ENCODE measurements around the gene GSC2.
A peak's percentile ranks its signal among the peaks of the same experiment; 100 is the strongest.

The GSC2 gene

DNA sequence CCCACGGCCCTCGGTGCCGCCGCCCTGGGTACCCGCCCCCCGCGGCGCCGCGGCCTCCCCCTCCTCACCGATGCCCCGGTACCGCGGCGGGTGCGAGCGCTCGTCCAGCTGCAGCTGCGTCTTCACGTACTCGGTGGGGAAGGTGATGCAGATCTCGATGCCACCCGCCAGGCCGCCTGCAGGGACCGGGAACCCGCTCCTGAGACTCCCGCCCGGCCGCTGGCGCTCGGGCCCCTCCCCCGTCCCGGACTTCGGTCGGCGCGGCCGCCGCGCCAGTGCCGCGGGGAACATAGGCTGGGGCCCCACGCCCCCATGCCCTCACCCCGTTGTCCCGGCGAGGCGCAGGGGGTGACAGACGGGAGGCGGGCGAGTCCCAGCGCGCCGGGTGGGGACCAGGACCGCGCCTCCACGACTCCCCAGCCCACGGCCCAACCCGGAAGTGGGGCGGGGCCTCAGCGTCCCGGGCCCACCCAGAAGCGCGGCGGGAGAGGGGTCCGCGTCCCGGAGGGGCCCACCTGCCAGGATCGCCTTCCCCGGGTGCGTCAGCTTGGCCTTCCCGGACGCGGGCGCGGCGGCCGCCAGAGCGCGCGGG lies 28.1 kb upstream of the GSC2 start:
- Histone ChIP-seq H3K27me3 (ENCODE audit: insufficient read depth, poor library complexity, severe bottlenecking) (no peaks in the 10 kb centered on the region), H3K4me3 (ENCODE audit: severe bottlenecking) (peak overlapping the region; percentile 98), H3K36me3 (ENCODE audit: low read depth) (peaks cover 21% of the 10 kb centered on the region), H3K27ac (ENCODE audit: poor library complexity, severe bottlenecking) (peak overlapping the region; percentile 73), H3K9me3 (ENCODE audit: severe bottlenecking) (no peaks in the 10 kb centered on the region), H3K4me1 (ENCODE audit: insufficient read depth, poor library complexity, severe bottlenecking) (peaks cover 13% of the 10 kb centered on the region)
- ATAC-seq (ENCODE audit: low read depth) (0 out of 3 replicates have a peak, but pooled peaks have one; percentile 1), DNase-seq (ENCODE audit: low spot score) (no peak)
- TF ChIP-seq, protein P1, sequence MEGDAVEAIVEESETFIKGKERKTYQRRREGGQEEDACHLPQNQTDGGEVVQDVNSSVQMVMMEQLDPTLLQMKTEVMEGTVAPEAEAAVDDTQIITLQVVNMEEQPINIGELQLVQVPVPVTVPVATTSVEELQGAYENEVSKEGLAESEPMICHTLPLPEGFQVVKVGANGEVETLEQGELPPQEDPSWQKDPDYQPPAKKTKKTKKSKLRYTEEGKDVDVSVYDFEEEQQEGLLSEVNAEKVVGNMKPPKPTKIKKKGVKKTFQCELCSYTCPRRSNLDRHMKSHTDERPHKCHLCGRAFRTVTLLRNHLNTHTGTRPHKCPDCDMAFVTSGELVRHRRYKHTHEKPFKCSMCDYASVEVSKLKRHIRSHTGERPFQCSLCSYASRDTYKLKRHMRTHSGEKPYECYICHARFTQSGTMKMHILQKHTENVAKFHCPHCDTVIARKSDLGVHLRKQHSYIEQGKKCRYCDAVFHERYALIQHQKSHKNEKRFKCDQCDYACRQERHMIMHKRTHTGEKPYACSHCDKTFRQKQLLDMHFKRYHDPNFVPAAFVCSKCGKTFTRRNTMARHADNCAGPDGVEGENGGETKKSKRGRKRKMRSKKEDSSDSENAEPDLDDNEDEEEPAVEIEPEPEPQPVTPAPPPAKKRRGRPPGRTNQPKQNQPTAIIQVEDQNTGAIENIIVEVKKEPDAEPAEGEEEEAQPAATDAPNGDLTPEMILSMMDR (IDR thresholded peaks at IDR 0.05; ENCODE audit: poor library complexity, severe bottlenecking): no peak

DNA sequence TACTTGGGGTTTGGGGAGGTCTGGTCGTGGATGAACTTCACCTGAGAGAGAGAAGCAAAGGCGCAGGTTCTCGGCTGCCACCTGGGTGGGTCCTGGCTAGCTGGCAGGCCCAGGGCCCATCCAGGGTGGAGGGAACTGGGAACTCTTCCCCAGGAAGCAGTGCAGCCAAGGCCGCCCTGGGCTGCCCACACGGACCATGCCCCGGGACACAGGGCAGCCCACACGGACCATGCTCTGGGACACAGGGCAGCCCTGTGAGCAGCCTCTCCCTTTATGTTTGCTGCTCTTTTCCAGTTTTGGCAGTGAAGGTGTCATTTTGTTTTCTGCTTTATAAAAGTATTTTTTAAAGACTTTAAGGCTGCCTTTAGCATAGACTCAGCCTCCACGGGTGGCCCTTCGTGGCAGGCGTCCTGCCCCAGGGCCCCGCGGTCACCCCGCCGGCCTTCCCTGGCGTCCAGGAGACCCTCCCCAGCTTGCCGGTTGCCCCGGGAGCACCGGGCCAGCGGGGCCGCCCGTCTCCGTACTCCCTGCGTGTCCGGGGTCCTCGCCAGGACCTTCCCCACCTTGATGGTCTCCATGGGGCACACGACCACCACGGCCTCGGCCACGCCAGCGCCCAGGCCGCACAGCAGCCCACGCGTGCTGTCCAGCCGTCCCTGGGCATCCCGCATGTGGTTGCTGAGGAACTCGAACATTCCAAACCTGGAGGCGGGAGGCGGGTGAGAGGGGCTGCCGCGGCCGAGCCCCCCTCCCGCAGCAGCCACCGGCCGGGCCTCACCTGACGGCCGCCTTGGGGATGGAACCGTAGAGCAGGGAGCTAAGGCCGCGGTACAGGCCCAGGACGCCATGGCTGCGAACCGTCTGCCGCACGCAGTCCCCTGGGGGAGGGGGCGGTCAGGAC lies 27.3 kb upstream of the GSC2 start:
- H3K4me1 ChIP-seq (ENCODE audit: insufficient read depth, poor library complexity, severe bottlenecking): peaks cover 18% of the 10 kb centered on the region
- ATAC-seq (ENCODE audit: low read depth) (no peak), DNase-seq (ENCODE audit: low spot score) (no peak)
- TF ChIP-seq, protein P1 (IDR thresholded peaks at IDR 0.05; ENCODE audit: poor library complexity, severe bottlenecking): no peak
- H3K9me3 ChIP-seq (ENCODE audit: severe bottlenecking): no peaks in the 10 kb centered on the region
- H3K4me3 ChIP-seq (ENCODE audit: severe bottlenecking): peak overlapping the region; percentile 98
- peaks cover 21% of the 10 kb centered on the region for H3K36me3 ChIP-seq (ENCODE audit: low read depth)
- no peaks in the 10 kb centered on the region for H3K27me3 ChIP-seq (ENCODE audit: insufficient read depth, poor library complexity, severe bottlenecking)
- peak overlapping the region; percentile 73 for H3K27ac ChIP-seq (ENCODE audit: poor library complexity, severe bottlenecking)

DNA sequence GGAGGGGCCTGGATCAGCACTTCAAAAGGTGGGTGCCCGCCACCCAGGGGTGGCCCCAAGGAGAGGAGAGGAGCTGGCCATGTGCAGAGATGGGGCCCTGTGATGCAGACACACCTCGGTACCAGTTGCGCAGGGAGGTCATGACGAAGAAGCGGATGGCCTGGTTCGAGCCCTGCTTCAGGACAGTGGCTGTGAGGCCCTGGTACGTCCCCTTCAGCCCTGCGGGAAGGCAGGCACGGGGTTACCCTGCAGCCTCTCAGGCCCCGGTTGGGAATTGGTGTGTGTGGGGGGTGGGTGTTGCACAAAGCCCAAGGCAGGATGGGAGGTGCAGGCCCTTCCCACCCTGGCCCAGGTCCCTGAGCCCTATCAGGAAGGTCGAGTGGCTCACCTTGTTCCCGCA lies 26.6 kb upstream of the GSC2 start:
- Histone ChIP-seq H3K4me1 (ENCODE audit: insufficient read depth, poor library complexity, severe bottlenecking) (peaks cover 18% of the 10 kb centered on the region), H3K9me3 (ENCODE audit: severe bottlenecking) (no peaks in the 10 kb centered on the region), H3K36me3 (ENCODE audit: low read depth) (peaks cover 21% of the 10 kb centered on the region), H3K4me3 (ENCODE audit: severe bottlenecking) (peak overlapping the region; percentile 98), H3K27me3 (ENCODE audit: insufficient read depth, poor library complexity, severe bottlenecking) (no peaks in the 10 kb centered on the region), H3K27ac (ENCODE audit: poor library complexity, severe bottlenecking) (peak overlapping the region; percentile 73)
- no peak for DNase-seq (ENCODE audit: low spot score)
- TF ChIP-seq, protein P1 (IDR thresholded peaks at IDR 0.05; ENCODE audit: poor library complexity, severe bottlenecking): no peak
- ATAC-seq (ENCODE audit: low read depth): no peak

DNA sequence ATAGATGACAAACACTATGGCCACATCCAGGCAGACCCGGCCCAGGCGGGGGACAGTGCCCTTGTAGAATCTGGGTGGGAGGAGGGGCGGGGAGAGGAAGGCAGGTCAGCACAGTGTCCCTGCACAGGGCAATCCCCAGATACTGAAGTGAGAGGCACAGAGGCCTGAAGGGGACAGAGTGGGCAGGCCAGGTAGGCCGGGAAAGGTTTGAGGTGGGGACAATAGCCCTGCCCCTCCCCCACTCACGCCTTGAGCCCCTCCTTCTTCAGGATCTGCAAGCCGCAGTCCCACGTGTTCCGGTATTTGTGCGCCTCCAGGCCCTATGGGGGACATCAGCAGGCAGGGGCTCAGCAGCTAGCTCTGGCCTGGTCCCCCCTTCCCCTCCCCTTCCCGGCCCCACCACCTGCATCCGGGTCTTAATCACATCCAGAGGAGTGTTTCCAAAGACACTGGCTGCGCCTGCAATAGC lies 26.1 kb upstream of the GSC2 start:
- Histone ChIP-seq H3K9me3 (ENCODE audit: severe bottlenecking) (no peaks in the 10 kb centered on the region), H3K27ac (ENCODE audit: poor library complexity, severe bottlenecking) (peak overlapping the region; percentile 73), H3K27me3 (ENCODE audit: insufficient read depth, poor library complexity, severe bottlenecking) (no peaks in the 10 kb centered on the region), H3K36me3 (ENCODE audit: low read depth) (peaks cover 21% of the 10 kb centered on the region), H3K4me1 (ENCODE audit: insufficient read depth, poor library complexity, severe bottlenecking) (peaks cover 18% of the 10 kb centered on the region), H3K4me3 (ENCODE audit: severe bottlenecking) (no peak overlapping the region)
- DNase-seq (ENCODE audit: low spot score) (no peak), ATAC-seq (ENCODE audit: low read depth) (no peak)
- TF ChIP-seq, protein P1 (IDR thresholded peaks at IDR 0.05; ENCODE audit: poor library complexity, severe bottlenecking): no peak

Measured in RWPE2 (cell line).